Iris pigment epithelial cell (primary cell): Measurements from ENCODE around the gene MAJIN.
A peak's percentile ranks its signal among the peaks of the same experiment; 100 is the strongest.

ENCODE experiments used
- DNase-seq: peaks from one replicate; pipeline ENCODE4 v3.0.0-alpha.2; 2011; ENCODE audit warnings: low read depth

MAJIN gene

GRCh38 chr11:64911689-64912088, 60.2 kb downstream of the MAJIN start:
- DNase-seq = no peak

- DNase-seq = no peak
Observed at GRCh38 chr11:64911142-64911541, 60.8 kb downstream of the MAJIN start.

GRCh38 chr11:64910451-64911093, 61.3 kb downstream of the MAJIN start:
- no peak for DNase-seq

- no peak for DNase-seq
Observed at GRCh38 chr11:64909653-64910343, 62.1 kb downstream of the MAJIN start.

- no peak for DNase-seq
Observed at GRCh38 chr11:64908766-64909165, 63.1 kb downstream of the MAJIN start.

- DNase-seq = no peak
Observed at GRCh38 chr11:64906314-64906635, 65.6 kb downstream of the MAJIN start.

- DNase-seq = no peak
Observed at GRCh38 chr11:64905516-64906313, 66.2 kb downstream of the MAJIN start.

GRCh38 chr11:64903291-64903833, 68.5 kb downstream of the MAJIN start:
- no peak for DNase-seq

GRCh38 chr11:64902102-64902900, 69.6 kb downstream of the MAJIN start:
- DNase-seq = no peak

- DNase-seq = no peak
Observed at GRCh38 chr11:64900774-64901173, 71.1 kb downstream of the MAJIN start.

GRCh38 chr11:64900263-64900678, 71.6 kb downstream of the MAJIN start:
- DNase-seq = peak; percentile 18

GRCh38 chr11:64898541-64898940, 73.4 kb downstream of the MAJIN start:
- DNase-seq = no peak

GRCh38 chr11:64898076-64898445, 73.8 kb downstream of the MAJIN start:
- DNase-seq = no peak

- DNase-seq = no peak
Observed at GRCh38 chr11:64897381-64898075, 74.4 kb downstream of the MAJIN start.

- no peak for DNase-seq
Observed at GRCh38 chr11:64896448-64897022, 75.4 kb downstream of the MAJIN start.

- no peak for DNase-seq
Observed at GRCh38 chr11:64894812-64895452, 77.0 kb downstream of the MAJIN start.

GRCh38 chr11:64894070-64894811, 77.7 kb downstream of the MAJIN start:
- peak; percentile 42 for DNase-seq

GRCh38 chr11:64893194-64894069, 78.5 kb downstream of the MAJIN start:
- DNase-seq = no peak

- DNase-seq = no peak
Observed at GRCh38 chr11:64892838-64893193, 79.1 kb downstream of the MAJIN start.
